HepG2 (cell line): ENCODE measurements around the gene MARVELD3. TPM values are rescaled to one million over a fixed set of nuclear protein-coding genes. Genes with fewer than 3 reads are reported as not detected.

Experiments used
- ATAC-seq: fragments of 200-7000 bp; cut with Tn5 transposase; 3 replicates; pipeline ENCODE4 v1.9.1; 2020; ENCODE audit warnings: mild to moderate bottlenecking, moderate library complexity
- BruUV-seq: library from RNA; stranded (reverse); fragments of 400-500 nt; replicated peaks from 2 replicates; lab custom pipeline; 2021; lab: Mats Ljungman, UMichigan
- CTCF ChIA-PET: fragments of 300-600 bp; formaldehyde crosslinking; extraction: SDS; loops from one replicate; lab custom pipeline; 2021; ENCODE audit warnings: low total read pairs, inconsistent platforms, low intra/inter-chr PET ratio; lab: Yijun Ruan, JAX
- POLR2A ChIA-PET: fragments of 350-600 bp; sonication (Branson Sonifier 250); formaldehyde crosslinking; loops from one replicate; lab custom pipeline; 2020; ENCODE audit warnings: antibody characterized with exemption, inconsistent platforms; lab: Yijun Ruan, JAX
- DNase-seq: peaks from one replicate; pipeline ENCODE4 v3.0.0-alpha.2; 2015; ENCODE audit warnings: low spot score
- FAIRE-seq: peaks from 3 replicates; lab custom pipeline; 2011; peaks lifted over from hg19 to GRCh38; lab: Jason Lieb, UNC
- H2AFZ ChIP-seq: one replicate; pipeline ENCODE4 v1.6.1; 2011; ENCODE audit warnings: low read length, inconsistent platforms
- H3K27ac ChIP-seq: fragments of 300-600 bp; 3 replicates; pipeline ENCODE4 v1.8.0; 2011; ENCODE audit warnings: mixed run types, mild to moderate bottlenecking, mixed read lengths, low read length, inconsistent platforms; ENCODE audit not compliant: insufficient read depth; ENCODE audit errors: extremely low read length
- H3K27me3 ChIP-seq, 2 experiments: fragments of 200-600 bp in 1 of 2; 2 replicates in 1 of 2; 3 replicates in 1 of 2; pipeline versions ENCODE4 v1.6.0 to v1.8.0; 2011; ENCODE audit warnings: low read length in 2 of 2, mild to moderate bottlenecking in 2 of 2, moderate library complexity in 2 of 2, inconsistent platforms in 1 of 2; ENCODE audit not compliant: insufficient read depth in 2 of 2, control insufficient read depth in 1 of 2
- H3K36me3 ChIP-seq, 2 experiments: fragments of 200-600 bp in 1 of 2; replicated peaks in 1 of 2; 2 replicates in 1 of 2; 3 replicates in 1 of 2; pipeline versions ENCODE4 v1.5.1 to v1.8.0; 2011; ENCODE audit warnings: low read length in 2 of 2, inconsistent platforms in 1 of 2; ENCODE audit not compliant: insufficient read depth in 2 of 2, control insufficient read depth in 1 of 2
- H3K4me1 ChIP-seq: 2 replicates; pipeline ENCODE4 v1.5.1; 2012; ENCODE audit warnings: low read length, inconsistent platforms; ENCODE audit not compliant: insufficient read depth
- H3K4me2 ChIP-seq: 2 replicates; pipeline ENCODE4 v1.6.0; 2011; ENCODE audit warnings: low read depth, low read length, inconsistent platforms
- H3K4me3 ChIP-seq, 3 experiments: fragments of 200-600 bp in 1 of 3; sonication (generic), shearing (Covaris generic) in 1 of 3; replicated peaks in 1 of 3; 2 replicates each; pipeline ENCODE4 v1.5.1; 2011 to 2016; ENCODE audit warnings: low read length in 3 of 3, inconsistent platforms in 2 of 3, low read depth in 2 of 3, mild to moderate bottlenecking in 2 of 3, control low read depth in 1 of 3, mixed read lengths in 1 of 3; ENCODE audit not compliant: insufficient read depth in 1 of 3
- H3K79me2 ChIP-seq: one replicate; pipeline ENCODE4 v1.6.1; 2011; ENCODE audit warnings: low read length, inconsistent platforms; ENCODE audit not compliant: insufficient read depth
- H3K9ac ChIP-seq: 2 replicates; pipeline ENCODE4 v1.6.0; 2011; ENCODE audit warnings: mild to moderate bottlenecking, low read depth, low read length, inconsistent platforms; ENCODE audit not compliant: insufficient read depth
- H3K9me3 ChIP-seq: 2 replicates; pipeline ENCODE4 v1.5.1; 2012; ENCODE audit warnings: mild to moderate bottlenecking, low read length
- H4K20me1 ChIP-seq: 2 replicates; pipeline ENCODE4 v1.6.0; 2011; ENCODE audit warnings: inconsistent platforms, mild to moderate bottlenecking, low read length, moderate library complexity; ENCODE audit not compliant: insufficient read depth
- HIVEP1 ChIP-seq: sonication (generic); formaldehyde crosslinking; IDR thresholded peaks from 2 replicates; pipeline ENCODE4 v1.4.0; 2020; ENCODE audit warnings: mild to moderate bottlenecking, missing genetic modification reagents
- MEIS2 ChIP-seq: sonication (generic); formaldehyde crosslinking; IDR thresholded peaks from 2 replicates; pipeline ENCODE4 v1.9.0; 2021; ENCODE audit warnings: mild to moderate bottlenecking, missing genetic modification reagents
- NCOR1 ChIP-seq: fragments of 200-600 bp; sonication (generic); IDR thresholded peaks from 2 replicates; pipeline ENCODE4 v1.7.0; 2017; ENCODE audit warnings: antibody characterized with exemption, low read length, borderline replicate concordance
- SNAI1 ChIP-seq: sonication (generic); formaldehyde crosslinking; IDR thresholded peaks from 2 replicates; pipeline ENCODE4 v1.5.0; 2020; ENCODE audit warnings: mild to moderate bottlenecking, missing genetic modification reagents, borderline replicate concordance
- SNRNP70 ChIP-seq: fragments of 200-400 bp; formaldehyde crosslinking; IDR thresholded peaks from 2 replicates; pipeline ENCODE4 v1.6.1; 2017; ENCODE audit warnings: mild to moderate bottlenecking, low read depth, low read length, moderate library complexity
- ZNF12 ChIP-seq: sonication (generic); formaldehyde crosslinking; IDR thresholded peaks from 2 replicates; pipeline ENCODE4 v1.5.0; 2020; ENCODE audit warnings: missing genetic modification reagents
- ZNF317 ChIP-seq: sonication (generic); formaldehyde crosslinking; IDR thresholded peaks from 2 replicates; pipeline ENCODE4 v1.5.0; 2020; ENCODE audit warnings: mild to moderate bottlenecking, missing genetic modification reagents
- ZNF510 ChIP-seq: sonication (generic); formaldehyde crosslinking; IDR thresholded peaks from 2 replicates; pipeline ENCODE4 v1.4.0; 2020; ENCODE audit warnings: low read depth, mild to moderate bottlenecking, missing genetic modification reagents
- ZNF589 ChIP-seq: sonication (generic); formaldehyde crosslinking; conservative IDR thresholded peaks from 2 replicates; pipeline ENCODE4 v1.8.0; 2022; ENCODE audit warnings: mild to moderate bottlenecking, moderate library complexity, missing genetic modification reagents
- ZNF878 ChIP-seq: sonication (generic); formaldehyde crosslinking; IDR thresholded peaks from 2 replicates; pipeline ENCODE4 v1.8.1; 2023; ENCODE audit warnings: mild to moderate bottlenecking, missing genetic modification reagents, moderate library complexity
- WGBS: methylation state at CpG from one replicate; pipeline ENCODE4 v1.1.6; 2017; ENCODE audit warnings: low lambda C conversion rate; 5-methylcytosine and 5-hydroxymethylcytosine counted together
- in situ Hi-C: cut with HindIII; loops from 2 replicates; pipeline ENCODE4 v1.10.0; 2017; ENCODE audit warnings: low pct_unique_long_range_greater_than_20kb; ENCODE audit not compliant: extremely low pct_ligation_motif_present
- intact Hi-C: fragments of 100-400 bp; cut with micrococcal nuclease; formaldehyde crosslinking; loops from one replicate; pipeline ENCODE4 v1.10.0; 2022; ENCODE audit not compliant: unreplicated experiment
- polyA plus RNA-seq, 8 experiments: library from polyadenylated mRNA; depleted of rRNA in 3 of 8; stranded (reverse) in 7 of 8; unstranded in 1 of 8; fragments of >200 nt; fragmentation: Illumina TruSeq in 4 of 8; extraction: Trizol in 4 of 8; gene quantifications; 2 replicates each; pipeline versions ENCODE4 v1.2.1 to v1.2.3, GENCODE V29; 2011 to 2016; ENCODE audit warnings: low read depth in 4 of 8, missing spikeins in 1 of 8, mixed read lengths in 1 of 8; ENCODE audit not compliant: insufficient read depth in 1 of 8
- total RNA-seq, 5 experiments: library from RNA; depleted of rRNA; stranded (reverse); fragments of >200 nt; fragmentation: Illumina TruSeq; extraction: Trizol; gene quantifications; 2 replicates each; pipeline ENCODE4 v1.2.3, GENCODE V29; 2016; ENCODE audit warnings: low read depth in 1 of 5
- TF ChIP-seq, protein P1 (sequence below): IDR thresholded peaks from 2 replicates; pipeline ENCODE4 v1.6.1; 2016; ENCODE audit warnings: missing biosample characterization, missing genetic modification reagents, low read depth
- TF ChIP-seq, protein P2 (sequence below): sonication (generic); formaldehyde crosslinking; IDR thresholded peaks from 2 replicates; pipeline ENCODE4 v1.4.0; 2020; ENCODE audit warnings: mild to moderate bottlenecking, missing genetic modification reagents
- TF ChIP-seq, protein P3 (sequence below): sonication (generic); formaldehyde crosslinking; IDR thresholded peaks from 2 replicates; pipeline ENCODE4 v1.4.0; 2020; ENCODE audit warnings: missing genetic modification reagents

The MARVELD3 gene
- total and polyA plus RNA-seq, 2 of the 13 experiments (the other 11 are each of a cell fraction or from before 2014, with no cell fraction given), result 4.8 to 5.6 TPM

DNA sequence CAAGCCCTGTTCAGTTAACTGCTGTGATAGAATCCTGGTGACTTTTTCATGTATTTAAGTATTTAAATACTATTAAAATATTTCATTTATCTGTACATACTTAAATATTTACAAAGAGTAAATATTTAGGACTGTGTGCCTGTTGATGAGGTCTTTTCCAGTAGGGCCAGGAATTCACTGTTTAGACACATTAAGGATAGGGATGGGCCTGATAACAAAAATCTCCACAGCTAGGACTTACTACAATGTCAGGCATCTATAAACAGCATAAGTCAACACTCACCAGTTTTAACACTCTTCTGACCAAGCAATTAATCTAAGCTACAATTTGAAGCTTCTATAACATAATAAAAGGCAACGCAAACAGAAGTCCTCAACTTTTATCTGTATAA lies 47.6 kb downstream of the MARVELD3 start:
- no peak for DNase-seq
- H4K20me1 ChIP-seq, result no peaks in the 10 kb centered on the region
- no TSS peak for BruUV-seq
- H3K4me1 ChIP-seq, result peaks cover 34% of the 10 kb centered on the region
- intact Hi-C loops, result loop anchor here (5.0 kb wide), 1 partner anchor 49 kb away; the partner anchor contains the start of gene PHLPP2
- H3K9ac ChIP-seq, result no peak overlapping the region
- no peaks in the 10 kb centered on the region for H3K27me3 ChIP-seq
- H3K27ac ChIP-seq, result no peak overlapping the region
- in situ Hi-C loops, result no loop called here
- H3K36me3 ChIP-seq, result peaks cover 8 to 41% of the 10 kb centered on the region in 2 experiments
- ChIA-PET POLR2A (no interaction called here), CTCF (no interaction called here)
- 98% methylated on average over 1 of the region's 1 CpG for WGBS
- no peak for ATAC-seq
- H2AFZ ChIP-seq, result no peak overlapping the region
- H3K79me2 ChIP-seq, result no peaks in the 10 kb centered on the region
- no peak overlapping the region for H3K4me2 ChIP-seq
- H3K4me3 ChIP-seq, result no peak overlapping the region
- H3K9me3 ChIP-seq, result no peaks in the 10 kb centered on the region
- no peak for FAIRE-seq
- TF ChIP-seq ZNF12 (CRISPR knock-in tag) (peak; percentile 70; the same call in 1 of the 2 replicates), SNRNP70 (no peak)

DNA sequence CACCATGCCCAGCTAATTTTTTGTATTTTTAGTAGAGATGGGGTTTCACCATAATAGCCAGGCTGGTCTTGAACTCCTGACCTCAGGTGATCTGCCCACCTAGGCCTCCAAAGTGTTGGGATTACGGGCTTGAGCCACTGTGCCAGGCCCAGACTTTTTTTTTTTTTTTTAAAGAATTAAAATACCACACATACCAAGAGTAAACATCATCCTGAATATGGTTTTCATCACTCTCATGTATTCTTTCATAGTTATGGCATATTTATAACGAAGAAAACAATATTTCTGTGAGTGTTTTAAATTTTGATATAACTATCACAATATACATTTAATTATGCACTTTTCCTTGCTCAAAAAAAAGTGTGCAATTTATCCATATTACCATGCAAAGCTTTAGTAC lies 48.2 kb downstream of the MARVELD3 start:
- ChIA-PET CTCF (no interaction called here), POLR2A (no interaction called here)
- WGBS, result 97% methylated on average over 2 of the region's 2 CpGs
- Histone ChIP-seq H4K20me1 (no peaks in the 10 kb centered on the region), H3K4me2 (no peak overlapping the region), H3K9me3 (no peaks in the 10 kb centered on the region), H3K4me1 (peaks cover 34% of the 10 kb centered on the region), H3K4me3 (no peak overlapping the region), H3K36me3 (peaks cover 8 to 43% of the 10 kb centered on the region in 2 experiments), H3K27me3 (no peaks in the 10 kb centered on the region), H3K9ac (no peak overlapping the region), H3K79me2 (no peaks in the 10 kb centered on the region), H2AFZ (no peak overlapping the region), H3K27ac (no peak overlapping the region)
- intact Hi-C loops, result loop anchor here (5.0 kb wide), 1 partner anchor 48 kb away; the partner anchor contains the start of gene PHLPP2
- FAIRE-seq (no peak), ATAC-seq (no peak), DNase-seq (no peak)
- BruUV-seq, result no TSS peak
- in situ Hi-C loops, result no loop called here
- TF ChIP-seq ZNF317 (CRISPR knock-in tag), result no peak
- TF ChIP-seq NCOR1, result no peak
- TF ChIP-seq, protein P1, sequence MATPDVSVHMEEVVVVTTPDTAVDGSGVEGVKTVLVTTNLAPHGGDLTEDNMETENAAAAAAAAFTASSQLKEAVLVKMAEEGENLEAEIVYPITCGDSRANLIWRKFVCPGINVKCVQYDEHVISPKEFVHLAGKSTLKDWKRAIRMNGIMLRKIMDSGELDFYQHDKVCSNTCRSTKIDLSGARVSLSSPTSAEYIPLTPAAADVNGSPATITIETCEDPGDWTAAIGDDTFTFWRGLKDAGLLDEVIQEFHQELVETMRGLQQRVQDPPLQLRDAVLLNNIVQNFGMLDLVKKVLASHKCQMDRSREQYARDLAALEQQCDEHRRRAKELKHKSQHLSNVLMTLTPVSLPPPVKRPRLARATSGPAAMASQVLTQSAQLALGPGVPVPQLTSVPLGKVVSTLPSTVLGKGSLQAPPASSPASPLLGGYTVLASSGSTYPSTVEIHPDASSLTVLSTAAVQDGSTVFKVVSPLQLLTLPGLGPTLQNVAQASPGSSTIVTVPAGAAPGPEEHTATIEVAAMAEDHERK, result no peak
- TF ChIP-seq SNAI1 (CRISPR knock-in tag), result no peak
- TF ChIP-seq, protein P2, sequence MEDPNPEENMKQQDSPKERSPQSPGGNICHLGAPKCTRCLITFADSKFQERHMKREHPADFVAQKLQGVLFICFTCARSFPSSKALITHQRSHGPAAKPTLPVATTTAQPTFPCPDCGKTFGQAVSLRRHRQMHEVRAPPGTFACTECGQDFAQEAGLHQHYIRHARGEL, result no peak
- TF ChIP-seq ZNF878 (CRISPR knock-in tag), result no peak
- TF ChIP-seq MEIS2, result no peak
- no peak for TF ChIP-seq ZNF589 (CRISPR knock-in tag)
- no peak for TF ChIP-seq HIVEP1 (CRISPR knock-in tag)
- TF ChIP-seq ZNF510 (CRISPR knock-in tag), result no peak
- TF ChIP-seq, protein P3, sequence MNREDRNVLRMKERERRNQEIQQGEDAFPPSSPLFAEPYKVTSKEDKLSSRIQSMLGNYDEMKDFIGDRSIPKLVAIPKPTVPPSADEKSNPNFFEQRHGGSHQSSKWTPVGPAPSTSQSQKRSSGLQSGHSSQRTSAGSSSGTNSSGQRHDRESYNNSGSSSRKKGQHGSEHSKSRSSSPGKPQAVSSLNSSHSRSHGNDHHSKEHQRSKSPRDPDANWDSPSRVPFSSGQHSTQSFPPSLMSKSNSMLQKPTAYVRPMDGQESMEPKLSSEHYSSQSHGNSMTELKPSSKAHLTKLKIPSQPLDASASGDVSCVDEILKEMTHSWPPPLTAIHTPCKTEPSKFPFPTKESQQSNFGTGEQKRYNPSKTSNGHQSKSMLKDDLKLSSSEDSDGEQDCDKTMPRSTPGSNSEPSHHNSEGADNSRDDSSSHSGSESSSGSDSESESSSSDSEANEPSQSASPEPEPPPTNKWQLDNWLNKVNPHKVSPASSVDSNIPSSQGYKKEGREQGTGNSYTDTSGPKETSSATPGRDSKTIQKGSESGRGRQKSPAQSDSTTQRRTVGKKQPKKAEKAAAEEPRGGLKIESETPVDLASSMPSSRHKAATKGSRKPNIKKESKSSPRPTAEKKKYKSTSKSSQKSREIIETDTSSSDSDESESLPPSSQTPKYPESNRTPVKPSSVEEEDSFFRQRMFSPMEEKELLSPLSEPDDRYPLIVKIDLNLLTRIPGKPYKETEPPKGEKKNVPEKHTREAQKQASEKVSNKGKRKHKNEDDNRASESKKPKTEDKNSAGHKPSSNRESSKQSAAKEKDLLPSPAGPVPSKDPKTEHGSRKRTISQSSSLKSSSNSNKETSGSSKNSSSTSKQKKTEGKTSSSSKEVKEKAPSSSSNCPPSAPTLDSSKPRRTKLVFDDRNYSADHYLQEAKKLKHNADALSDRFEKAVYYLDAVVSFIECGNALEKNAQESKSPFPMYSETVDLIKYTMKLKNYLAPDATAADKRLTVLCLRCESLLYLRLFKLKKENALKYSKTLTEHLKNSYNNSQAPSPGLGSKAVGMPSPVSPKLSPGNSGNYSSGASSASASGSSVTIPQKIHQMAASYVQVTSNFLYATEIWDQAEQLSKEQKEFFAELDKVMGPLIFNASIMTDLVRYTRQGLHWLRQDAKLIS (CRISPR knock-in tag), result no peak
